Thyroid gland (tissue), 4 donors: Measurements from ENCODE around the gene NUP62. TPM values are rescaled to one million over a fixed set of nuclear protein-coding genes. Genes with fewer than 3 reads are reported as not detected.
A peak's percentile ranks its signal among the peaks of the same experiment; 100 is the strongest.

Experiments
- DNase-seq, 2 donors: peaks; one replicate each; pipeline ENCODE4 v3.0.0-alpha.2; 2019
- H3K27ac ChIP-seq, 3 donors: fragments of 200-600 bp; sonication (generic); 1 replicate in 2 of 3; 2 replicates in 1 of 3; pipeline ENCODE4 v1.5.1; 2016 to 2019; ENCODE audit warnings: mild to moderate bottlenecking in 1 of 3, moderate library complexity in 1 of 3
- H3K27me3 ChIP-seq: fragments of 200-600 bp; sonication (generic); one replicate; pipeline ENCODE4 v1.5.1; 2019
- H3K36me3 ChIP-seq, 2 donors: fragments of 200-600 bp; sonication (generic); one replicate each; pipeline ENCODE4 v1.5.1; 2016 to 2019
- H3K4me1 ChIP-seq, 2 donors: fragments of 200-600 bp; sonication (generic); one replicate each; pipeline ENCODE4 v1.5.1; 2017 to 2019
- H3K4me3 ChIP-seq, 3 donors: fragments of 200-600 bp; sonication (generic); replicated peaks in 1 of 3; 1 replicate in 2 of 3; 2 replicates in 1 of 3; pipeline ENCODE4 v1.5.1; 2016; ENCODE audit warnings: mild to moderate bottlenecking in 1 of 3
- H3K9me3 ChIP-seq: fragments of 200-600 bp; sonication (generic); one replicate; pipeline ENCODE4 v1.5.1; 2017
- CTCF ChIP-seq, 6 experiments: fragments of 200-600 bp in 3 of 6; fragments of 450-650 bp in 3 of 6; sonication (generic) in 3 of 6; IDR thresholded peaks; one replicate each; pipeline ENCODE4 v1.5.1; 2016 to 2019; ENCODE audit warnings: antibody characterized with exemption in 6 of 6, mild to moderate bottlenecking in 2 of 6, inconsistent platforms in 1 of 6, moderate library complexity in 1 of 6
- POLR2A ChIP-seq, 2 donors: fragments of 450-650 bp; IDR thresholded peaks; one replicate each; pipeline ENCODE4 v1.6.1; 2017; ENCODE audit warnings: antibody characterized with exemption in 2 of 2, mild to moderate bottlenecking in 2 of 2, moderate library complexity in 1 of 2
- WGBS, 2 donors: methylation state at CpG; one replicate each; pipeline ENCODE4 v1.1.5; 2017; 5-methylcytosine and 5-hydroxymethylcytosine counted together
- intact Hi-C: fragments of 100-400 bp; cut with DNase I; formaldehyde crosslinking; loops from one replicate; pipeline ENCODE4 v1.15.1; 2023
- total RNA-seq, 4 donors: library from RNA; depleted of rRNA; stranded (reverse); fragments of >200 nt; gene quantifications; one replicate each; pipeline ENCODE4 v1.2.3, GENCODE V29; 2016

NUP62 gene
- total RNA-seq, 4 donors from 2014 or later = 27.5 to 32.3 (median 30.5) TPM

GRCh38 chr19:49879243-49879963 is 49.9 kb downstream of the NUP62 start:
- Histone ChIP-seq H3K4me1 (peaks cover 15 to 19% of the 10 kb centered on the region in 2 donors), H3K4me3 (no peak overlapping the region), H3K27ac (no peak overlapping the region), H3K36me3 (peaks cover 44 to 52% of the 10 kb centered on the region in 2 donors), H3K9me3 (no peaks in the 10 kb centered on the region), H3K27me3 (no peaks in the 10 kb centered on the region)
- no peak for DNase-seq
- intact Hi-C loops = loop anchor here (10.0 kb wide), 1 partner anchor 115 kb away; the partner anchor contains the start of genes AP2A1 and TSKS
- 95 to 98% methylated on average over 12 of the region's 12 CpGs for WGBS, 2 donors
- TF ChIP-seq CTCF (IDR thresholded peaks at IDR 0.05) (no peak), POLR2A (IDR thresholded peaks at IDR 0.05) (no peak)

- intact Hi-C loops = loop anchor here (10.0 kb wide), 1 partner anchor 114 kb away; the partner anchor contains the start of genes AP2A1 and TSKS
- no peak for DNase-seq
These were observed 50.6 kb downstream of the NUP62 start for GRCh38 chr19:49878744-49879070.

GRCh38 chr19:49877879-49878743 is 51.2 kb downstream of the NUP62 start:
- peaks cover 31 to 39% of the 10 kb centered on the region in 2 donors for H3K36me3 ChIP-seq

More at GRCh38 chr19:49878744-49879070, 50.6 kb downstream of the NUP62 start:
- no peak for TF ChIP-seq POLR2A (IDR thresholded peaks at IDR 0.05)
- TF ChIP-seq CTCF (IDR thresholded peaks at IDR 0.05) = no peak
- H3K27ac ChIP-seq = no peak overlapping the region
- peaks cover 37 to 45% of the 10 kb centered on the region in 2 donors for H3K36me3 ChIP-seq
- H3K4me3 ChIP-seq = no peak overlapping the region
- H3K4me1 ChIP-seq = peaks cover 15 to 19% of the 10 kb centered on the region in 2 donors
- no peaks in the 10 kb centered on the region for H3K9me3 ChIP-seq
- 88 to 90% methylated on average over 9 of the region's 9 CpGs for WGBS, 2 donors
- H3K27me3 ChIP-seq = no peaks in the 10 kb centered on the region

GRCh38 chr19:49877020-49877878 is 52.1 kb downstream of the NUP62 start, which contains the start of the genes AKT1S1 and TBC1D17:
Gene AKT1S1 (minus strand): TSS chr19:49877355. CDS start chr19:49873295, 4,060 bp downstream.
Gene TBC1D17 (plus strand): TSS chr19:49877702. CDS start chr19:49877724, 22 bp downstream.
- intact Hi-C loops = loop anchor here (10.0 kb wide), 1 partner anchor 112 kb away; the partner anchor contains the start of genes AP2A1 and TSKS
- peaks cover 15 to 19% of the 10 kb centered on the region in 2 donors for H3K4me1 ChIP-seq
- DNase-seq = peak; percentile 99
- WGBS, 2 donors = 1% methylated on average over 48 to 50 of the region's 61 CpGs
- TF ChIP-seq CTCF (IDR thresholded peaks at IDR 0.05) (no peak), POLR2A (IDR thresholded peaks at IDR 0.05) (peak; percentile 90 to 93)
- H3K9me3 ChIP-seq = no peaks in the 10 kb centered on the region
- H3K4me3 ChIP-seq = peak within 1 kb of the TSS; percentile 65 to 99 (median 96)
- no peaks in the 10 kb centered on the region for H3K27me3 ChIP-seq
- peak within 1 kb of the TSS; percentile 98 to 100 (median 98) for H3K27ac ChIP-seq
- peaks cover 22 to 30% of the 10 kb centered on the region in 2 donors for H3K36me3 ChIP-seq

More at GRCh38 chr19:49877879-49878743, 51.2 kb downstream of the NUP62 start:
- WGBS, 2 donors = 13% methylated on average over 24 to 29 of the region's 41 CpGs
- Histone ChIP-seq H3K4me3 (peak overlapping the region; percentile 33 to 49 (median 47)), H3K9me3 (no peaks in the 10 kb centered on the region), H3K4me1 (peaks cover 15 to 19% of the 10 kb centered on the region in 2 donors), H3K27ac (peak overlapping the region; percentile 90 to 100 (median 98)), H3K27me3 (no peaks in the 10 kb centered on the region)
- DNase-seq = peak; percentile 98
- intact Hi-C loops = loop anchor here (10.0 kb wide), 1 partner anchor 113 kb away; the partner anchor contains the start of genes AP2A1 and TSKS
- TF ChIP-seq POLR2A (IDR thresholded peaks at IDR 0.05) = no peak
- no peak for TF ChIP-seq CTCF (IDR thresholded peaks at IDR 0.05)
